Transverse colon (tissue), 4 donors: ENCODE data around the gene TREH. TPM values are rescaled to one million over a fixed set of nuclear protein-coding genes. Genes with fewer than 3 reads are reported as not detected.

Experiments
- DNase-seq: peaks from one replicate; pipeline ENCODE4 v3.0.0-alpha.2; 2019
- H3K27ac ChIP-seq, 4 donors: fragments of 200-600 bp; sonication (generic); 2 replicates each; pipeline ENCODE4 v1.5.1; 2016 to 2018; ENCODE audit warnings: inconsistent platforms in 4 of 4
- H3K27me3 ChIP-seq: fragments of 200-600 bp; sonication (generic); 2 replicates; pipeline ENCODE4 v1.5.1; 2017; ENCODE audit warnings: inconsistent platforms
- H3K36me3 ChIP-seq, 4 donors: fragments of 200-600 bp; sonication (generic); 2 replicates each; pipeline ENCODE4 v1.5.1; 2017 to 2019; ENCODE audit warnings: inconsistent platforms in 4 of 4
- H3K4me1 ChIP-seq, 4 donors: fragments of 200-600 bp; sonication (generic); 2 replicates each; pipeline ENCODE4 v1.5.1; 2017 to 2020; ENCODE audit warnings: inconsistent platforms in 4 of 4
- H3K4me3 ChIP-seq, 4 donors: fragments of 200-600 bp; sonication (generic); 1 replicate in 1 of 4; 2 replicates in 3 of 4; pipeline versions ENCODE4 v1.5.1 to v1.6.1; 2017 to 2019; ENCODE audit warnings: inconsistent platforms in 4 of 4
- H3K9me3 ChIP-seq, 2 donors: fragments of 200-600 bp; sonication (generic); 2 replicates each; pipeline ENCODE4 v1.5.1; 2017 to 2019; ENCODE audit warnings: inconsistent platforms in 2 of 2
- CTCF ChIP-seq, 5 experiments: fragments of 200-600 bp in 3 of 5; fragments of 450-650 bp in 2 of 5; sonication (generic) in 3 of 5; IDR thresholded peaks; 1 replicate in 2 of 5; 2 replicates in 3 of 5; pipeline ENCODE4 v1.5.1; 2016 to 2017; ENCODE audit warnings: antibody characterized with exemption in 5 of 5, inconsistent platforms in 3 of 5, mild to moderate bottlenecking in 2 of 5, moderate library complexity in 1 of 5
- EP300 ChIP-seq: sonication (generic); formaldehyde crosslinking; IDR thresholded peaks from one replicate; pipeline ENCODE4 v1.6.1; 2017; ENCODE audit warnings: antibody characterized with exemption, low read depth
- POLR2A ChIP-seq: fragments of 450-650 bp; IDR thresholded peaks from one replicate; pipeline ENCODE4 v1.6.1; 2016; ENCODE audit warnings: antibody characterized with exemption, mild to moderate bottlenecking, moderate library complexity
- POLR2AphosphoS5 ChIP-seq, 3 donors: sonication (generic); formaldehyde crosslinking; IDR thresholded peaks; one replicate each; pipeline ENCODE4 v1.6.1; 2016; ENCODE audit warnings: antibody characterized with exemption in 3 of 3
- WGBS, 2 donors: methylation state at CpG; one replicate each; pipeline ENCODE4 v1.1.5; 2018; ENCODE audit warnings: low coverage in 1 of 2; 5-methylcytosine and 5-hydroxymethylcytosine counted together
- in situ Hi-C, 4 donors: fragments of 200-750 bp; cut with MboI; loops; one replicate each; pipeline versions ENCODE4 v1.15.0 to v1.15.1; 2017; ENCODE audit warnings: low sequenced_read_pairs in 3 of 4, low pct_ligation_motif_present in 1 of 4, low pct_unique_long_range_greater_than_20kb in 1 of 4
- intact Hi-C: fragments of 100-400 bp; cut with DNase I; formaldehyde crosslinking; loops from one replicate; pipeline ENCODE4 v1.15.1; 2023; ENCODE audit warnings: low total_unique reads
- total RNA-seq, 4 donors: library from RNA; depleted of rRNA; stranded (reverse); fragments of >200 nt; gene quantifications; one replicate each; pipeline ENCODE4 v1.1.0, GENCODE V29; 2016

Gene TREH
- total RNA-seq, 4 donors from 2014 or later = 4.9 to 5.6 TPM; not detected in 2

- no peak overlapping the region for H3K4me3 ChIP-seq
- in situ Hi-C loops = no loop called here
- WGBS, 2 donors = 83% methylated on average over 4 of the region's 4 CpGs; no CpG with 5 or more reads in 1 of the 2 donors
These were observed 16.1 kb downstream of the TREH start for GRCh38 chr11:118663381-118663780.

GRCh38 chr11:118662401-118663271 lies 16.8 kb downstream of the TREH start:
- Histone ChIP-seq H3K4me3 (no peak overlapping the region), H3K27me3 (no peaks in the 10 kb centered on the region), H3K36me3 (no peaks in the 10 kb centered on the region), H3K27ac (no peak overlapping the region), H3K9me3 (no peaks in the 10 kb centered on the region), H3K4me1 (peaks cover 10 to 12% (median 11%) of the 10 kb centered on the region in 4 donors)
- in situ Hi-C loops (no loop called here), intact Hi-C loops (no loop called here)
- WGBS, 2 donors = 80% methylated on average over 7 of the region's 8 CpGs; no CpG with 5 or more reads in 1 of the 2 donors
- no peak for DNase-seq
- TF ChIP-seq POLR2AphosphoS5 (IDR thresholded peaks at IDR 0.05) (no peak), POLR2A (no peak), EP300 (no peak)

More at GRCh38 chr11:118663381-118663780, 16.1 kb downstream of the TREH start:
- no peak for TF ChIP-seq CTCF (IDR thresholded peaks at IDR 0.05)
- no peaks in the 10 kb centered on the region for H3K27me3 ChIP-seq
- DNase-seq = no peak
- no peaks in the 10 kb centered on the region for H3K36me3 ChIP-seq
- no peak overlapping the region for H3K27ac ChIP-seq
- intact Hi-C loops = no loop called here
- H3K4me1 ChIP-seq = peaks cover 10 to 12% (median 11%) of the 10 kb centered on the region in 4 donors
- H3K9me3 ChIP-seq = no peaks in the 10 kb centered on the region

- intact Hi-C loops = no loop called here
- Histone ChIP-seq H3K4me3 (no peak overlapping the region), H3K36me3 (peaks cover 0 to 7% (median 0%) of the 10 kb centered on the region in 4 donors), H3K9me3 (no peaks in the 10 kb centered on the region), H3K27me3 (no peaks in the 10 kb centered on the region), H3K27ac (no peak overlapping the region), H3K4me1 (peaks cover 10 to 12% (median 11%) of the 10 kb centered on the region in 4 donors)
- in situ Hi-C loops = no loop called here
- TF ChIP-seq POLR2A (no peak), EP300 (no peak), POLR2AphosphoS5 (IDR thresholded peaks at IDR 0.05) (no peak), CTCF (IDR thresholded peaks at IDR 0.05) (no peak)
- WGBS, 2 donors = 77% methylated on average over 18 of the region's 19 CpGs; no CpG with 5 or more reads in 1 of the 2 donors
- no peak for DNase-seq
These were observed 17.8 kb downstream of the TREH start for GRCh38 chr11:118661425-118662301.

GRCh38 chr11:118660681-118661424 lies 18.6 kb downstream of the TREH start:
- Histone ChIP-seq H3K9me3 (no peaks in the 10 kb centered on the region), H3K4me1 (peaks cover 10 to 12% (median 11%) of the 10 kb centered on the region in 4 donors), H3K27me3 (no peaks in the 10 kb centered on the region), H3K36me3 (peaks cover 0 to 8% (median 0%) of the 10 kb centered on the region in 4 donors), H3K4me3 (no peak overlapping the region), H3K27ac (no peak overlapping the region)
- no peak for DNase-seq
- in situ Hi-C loops = no loop called here
- WGBS, 2 donors = 58% methylated on average over 7 of the region's 7 CpGs; no CpG with 5 or more reads in 1 of the 2 donors
- intact Hi-C loops = no loop called here
- TF ChIP-seq CTCF (IDR thresholded peaks at IDR 0.05) (no peak), POLR2AphosphoS5 (IDR thresholded peaks at IDR 0.05) (peak in 1 of 3 donors; percentile 8)
